ENCODE results near the gene G3BP1.
A peak's percentile ranks its signal among the peaks of the same experiment; 100 is the strongest.
"Not testable (repeated sequence)": the region's sequence is repeated elsewhere in the genome, so short reads cannot be mapped to it uniquely, and the experiment has no call there.

Gene G3BP1

DNA sequence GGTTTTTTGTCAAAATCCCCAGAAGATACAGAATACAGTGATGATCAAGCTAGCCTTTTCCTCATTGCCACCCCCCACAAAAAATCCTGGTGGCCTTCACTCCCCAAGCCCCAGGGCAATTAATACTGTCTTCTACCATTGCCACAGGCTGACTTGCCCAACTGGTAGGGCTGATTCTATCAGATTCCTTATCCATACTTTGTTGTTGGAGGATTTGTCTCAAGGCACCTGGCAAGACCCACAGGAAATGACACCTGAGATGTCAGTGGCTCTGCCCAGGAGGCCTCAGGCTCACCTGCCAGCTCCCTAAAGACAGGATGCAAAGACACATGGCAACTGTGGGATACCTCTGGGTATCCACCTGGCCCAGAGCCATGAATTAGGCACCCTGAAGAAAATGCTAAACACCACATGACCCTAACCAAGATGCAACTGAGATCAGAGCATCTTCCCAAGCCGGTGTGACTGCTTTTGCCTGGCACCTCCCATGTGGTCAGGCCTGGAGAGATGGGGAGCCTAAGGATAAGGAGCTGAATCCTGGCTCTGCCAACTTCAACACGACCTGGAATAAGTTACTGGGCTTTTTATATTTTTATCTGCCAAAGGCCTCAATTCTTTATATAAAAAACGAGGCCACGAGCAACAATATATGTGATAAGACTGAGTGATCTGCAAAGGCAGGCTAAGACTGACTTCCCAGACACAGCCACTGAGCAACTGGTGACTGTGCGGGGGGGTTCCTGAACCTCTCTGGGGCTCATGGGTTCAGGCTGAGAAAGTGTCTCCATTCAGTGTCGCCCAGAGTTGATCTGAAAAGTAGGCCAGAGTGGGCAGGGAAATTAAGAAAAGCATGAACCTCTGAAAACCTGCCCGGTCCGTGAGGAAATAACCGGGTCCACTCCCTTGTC lies 14.3 kb upstream of the G3BP1 start:
- no peak for DNase-seq

DNA sequence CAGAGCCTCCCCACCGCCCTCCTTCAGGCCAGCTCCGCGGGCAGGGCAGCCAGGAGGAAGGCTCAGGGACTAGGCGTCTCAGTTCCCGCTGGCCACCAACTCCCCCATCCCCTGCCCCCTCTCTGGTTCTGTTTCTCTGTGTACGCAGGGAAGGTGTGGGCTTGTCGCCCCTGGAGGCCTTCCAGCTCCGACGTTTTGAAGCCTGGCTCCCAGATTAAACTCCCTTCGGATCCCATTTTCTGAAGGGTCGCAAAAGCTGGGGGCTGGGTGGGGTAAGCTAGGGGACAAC lies 13.7 kb upstream of the G3BP1 start:
- DNase-seq: peak; percentile 44

DNA sequence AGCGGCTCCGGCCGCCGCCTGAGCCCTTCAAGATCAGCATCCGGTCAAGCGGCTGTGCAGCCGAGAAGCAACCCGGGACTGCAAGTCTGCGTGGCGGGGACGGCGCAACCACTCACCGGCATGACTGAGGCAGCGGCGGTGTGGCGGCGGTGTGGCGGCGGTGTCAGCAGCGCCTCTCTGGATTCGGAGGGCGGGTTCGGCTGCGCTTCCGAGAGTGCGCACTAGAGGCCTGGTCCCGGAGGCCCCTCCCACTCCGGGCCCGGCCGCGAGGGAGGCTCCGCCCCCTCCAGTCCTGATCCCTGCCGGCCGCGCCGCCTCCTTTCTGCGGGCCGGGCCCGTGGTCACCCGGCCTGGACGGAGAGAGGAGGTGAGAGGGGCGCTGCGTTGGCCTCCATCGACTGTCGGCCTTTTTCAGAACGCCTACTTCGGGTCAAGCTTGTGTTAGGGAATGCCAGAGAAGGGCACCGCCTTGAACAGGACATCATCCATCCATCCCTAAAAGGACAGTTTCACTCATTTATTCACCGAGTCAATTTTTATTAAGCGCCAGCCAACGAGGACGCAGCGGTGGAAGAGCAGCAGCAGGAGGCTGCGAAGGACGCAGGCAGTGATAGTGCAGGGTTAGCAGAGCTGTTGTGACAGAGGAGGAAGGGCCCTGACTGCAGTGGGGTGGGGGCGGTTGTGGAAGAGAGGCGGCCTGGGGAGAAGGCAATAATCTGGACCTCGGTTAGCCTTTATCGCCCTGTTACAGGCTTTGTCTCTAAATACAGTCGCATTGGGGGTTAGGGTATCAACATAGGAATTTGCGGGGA lies 13.1 kb upstream of the G3BP1 start, which contains the start of gene ATOX1:
Gene ATOX1 (minus strand): TSS at position 202 of the 812 bp plus-strand sequence. CDS start 80 bp downstream, at position 122.
- peak; percentile 95 for DNase-seq

DNA sequence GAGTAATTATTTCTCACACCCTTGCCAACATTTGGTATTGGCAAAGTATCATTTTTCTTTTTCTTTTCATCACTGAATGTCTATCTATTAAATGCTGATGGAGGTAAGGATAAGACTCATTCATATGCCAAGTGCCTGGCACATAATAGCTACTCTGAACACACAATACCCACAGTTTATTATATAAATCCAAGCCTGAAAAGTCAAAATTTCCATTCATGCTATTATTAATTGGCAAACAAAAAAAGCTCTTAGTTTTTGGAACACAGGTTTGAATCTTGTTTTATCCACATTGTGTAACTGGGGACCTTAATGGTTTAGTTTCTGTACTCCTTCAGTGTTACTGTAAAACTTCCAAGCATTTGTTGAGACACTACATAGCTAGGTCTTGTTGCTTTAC lies 7.0 kb upstream of the G3BP1 start:
- DNase-seq: no peak

DNA sequence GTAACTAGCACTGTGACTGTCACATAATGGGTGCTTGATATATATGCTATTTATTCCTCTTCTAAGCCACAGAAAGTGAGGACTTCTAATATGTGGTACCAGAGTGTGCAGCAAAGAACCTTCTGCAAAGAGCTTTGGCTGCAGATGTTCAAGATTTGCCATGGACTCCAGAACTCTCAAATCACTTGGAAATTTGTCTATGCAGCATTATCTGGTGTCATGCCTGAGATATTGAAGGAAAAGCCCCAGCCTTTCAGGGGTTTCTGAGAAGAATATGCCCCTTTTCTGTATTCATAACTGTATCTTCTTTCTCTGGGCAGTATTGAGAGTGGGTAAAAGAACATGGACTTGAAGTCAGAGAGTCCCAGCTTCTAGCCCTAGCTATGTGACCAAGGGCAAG lies 4.8 kb upstream of the G3BP1 start:
- no peak for DNase-seq

GRCh38 chr5:151770383-151771258 lies 1.1 kb upstream of the G3BP1 start:
- DNase-seq: peak; percentile 91

- DNase-seq: peak; percentile 63
Observed at GRCh38 chr5:151772029-151772845, 483 bp downstream of the G3BP1 start.

DNA sequence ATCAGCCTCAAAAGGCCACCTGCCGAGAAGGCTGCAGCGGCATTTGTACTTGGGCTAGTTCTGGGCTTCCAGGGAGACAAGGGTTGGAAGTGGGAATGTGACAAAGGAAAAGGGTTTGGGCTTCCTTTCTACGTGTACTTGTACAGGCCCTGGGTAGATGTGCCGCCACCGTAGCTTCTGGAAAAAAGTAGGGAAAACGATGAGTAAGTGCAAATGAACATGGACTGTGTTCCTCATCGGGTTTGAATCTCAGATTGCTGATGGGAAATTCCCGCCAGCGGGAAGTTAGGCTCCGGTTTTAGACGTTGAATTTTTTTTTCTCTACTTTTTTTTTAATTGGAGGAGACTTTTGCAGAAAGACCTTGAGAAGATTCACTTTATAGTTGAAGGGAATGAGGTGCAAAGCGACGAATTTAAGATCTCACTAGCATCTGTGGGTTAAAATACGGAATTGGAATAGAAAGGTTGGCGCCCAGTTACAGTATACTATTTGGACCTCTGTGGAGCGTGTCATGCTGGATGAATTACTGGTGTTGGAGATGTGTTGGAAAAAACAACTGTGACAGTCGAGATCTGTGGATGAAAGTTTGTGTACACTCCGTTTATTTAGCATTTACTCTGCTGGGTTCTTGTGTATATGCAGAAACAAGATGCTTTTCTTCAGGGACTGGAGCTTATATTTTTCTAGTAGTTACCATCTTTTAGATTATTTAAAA lies 1.2 kb downstream of the G3BP1 start:
- no peak for DNase-seq

DNA sequence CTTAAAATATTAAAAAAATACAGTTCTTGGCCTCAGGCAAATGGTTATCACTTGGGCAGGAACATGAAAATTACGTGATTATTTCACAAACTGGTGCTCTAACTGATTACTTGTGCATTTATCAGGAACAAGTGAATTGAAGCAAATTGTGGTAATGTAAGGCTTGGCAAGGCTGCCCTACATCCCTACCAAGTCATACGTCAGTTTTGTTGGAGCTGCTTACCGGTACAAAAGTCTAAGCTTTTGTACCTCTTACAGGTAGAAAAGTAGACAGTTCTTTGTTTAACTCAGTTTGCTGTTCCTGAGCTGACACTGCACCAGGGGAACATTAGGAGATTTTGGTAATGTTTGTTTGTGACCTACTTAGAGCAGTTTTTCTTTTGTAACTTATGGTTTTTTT lies 2.2 kb downstream of the G3BP1 start:
- no peak for DNase-seq

DNA sequence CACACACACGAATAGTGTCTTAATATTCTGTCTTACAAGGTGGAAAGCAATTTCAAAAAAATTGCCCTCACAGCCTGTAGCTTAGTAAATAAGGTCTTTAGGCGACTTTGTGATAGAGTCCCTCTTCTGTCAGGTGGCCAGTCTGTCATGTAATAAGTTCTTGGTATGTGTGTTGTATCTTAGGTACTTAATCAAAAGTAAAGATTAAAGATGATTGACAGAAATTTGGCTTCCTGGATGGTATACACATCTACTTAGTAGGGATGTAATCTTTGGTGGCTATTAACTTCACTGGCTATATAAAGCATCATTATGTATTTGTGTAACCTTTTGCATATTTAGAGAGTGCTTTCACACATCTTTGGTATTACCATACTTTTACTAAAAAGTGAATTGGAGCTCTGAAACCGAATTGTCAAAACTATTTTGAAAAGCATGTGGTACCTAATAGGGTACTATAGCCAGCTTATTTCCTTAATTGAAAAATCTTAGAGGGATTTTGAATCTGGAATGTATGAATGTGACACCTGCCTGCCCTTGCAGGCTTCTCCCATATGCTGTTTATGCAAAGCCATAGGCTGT lies 3.4 kb downstream of the G3BP1 start:
- no peak for DNase-seq

DNA sequence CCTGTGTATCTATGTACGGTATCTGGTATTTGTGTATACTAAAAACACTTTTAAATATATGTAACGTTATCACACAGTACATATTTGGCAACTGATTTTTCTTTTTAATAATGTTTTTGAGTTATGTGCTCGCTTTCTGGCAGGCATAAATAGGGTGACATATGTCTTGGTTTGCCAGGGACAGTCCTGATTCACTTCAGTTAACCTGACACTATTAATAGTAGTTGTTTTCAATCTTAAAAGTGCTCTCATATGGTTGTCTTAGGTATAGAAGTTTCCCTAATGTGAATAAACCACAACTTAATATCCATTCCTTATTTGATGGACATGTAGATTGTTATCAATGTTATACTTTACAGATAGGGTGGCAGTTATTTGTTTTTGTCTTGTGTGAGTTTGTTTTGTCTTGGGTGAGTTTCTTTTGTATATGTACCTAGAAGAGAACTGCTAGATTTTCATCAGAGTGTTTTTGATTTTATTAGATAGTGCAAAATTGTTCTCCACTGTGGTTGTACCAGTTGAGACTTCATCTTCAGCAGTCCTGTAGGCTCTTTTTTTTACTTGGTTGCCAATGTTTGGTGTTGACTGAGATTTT lies 7.9 kb downstream of the G3BP1 start:
- DNase-seq: no peak

GRCh38 chr5:151780348-151780747 lies 8.6 kb downstream of the G3BP1 start:
- DNase-seq: no peak

GRCh38 chr5:151781201-151781600 lies 9.4 kb downstream of the G3BP1 start:
- DNase-seq: no peak

DNA sequence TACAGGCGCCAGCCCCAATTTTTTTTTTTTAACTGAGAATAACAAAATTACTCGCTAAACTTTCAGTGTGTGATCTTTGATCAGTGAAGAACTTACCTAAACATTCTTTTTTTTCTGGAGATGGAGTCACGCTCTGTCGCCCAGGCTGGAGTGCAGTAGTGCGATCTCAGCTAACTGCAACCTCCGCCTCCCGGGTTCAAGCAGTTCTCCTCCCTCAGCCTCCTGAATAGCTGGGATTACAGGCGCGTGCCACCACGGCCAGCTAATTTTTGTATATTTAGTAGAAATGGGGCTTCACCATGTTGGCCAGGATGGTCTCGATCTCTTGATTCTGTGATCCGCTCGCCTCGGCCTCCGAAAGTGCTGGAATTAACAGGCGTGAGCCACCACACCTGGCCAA lies 11.9 kb downstream of the G3BP1 start:
- DNase-seq: not testable (repeated sequence)

DNA sequence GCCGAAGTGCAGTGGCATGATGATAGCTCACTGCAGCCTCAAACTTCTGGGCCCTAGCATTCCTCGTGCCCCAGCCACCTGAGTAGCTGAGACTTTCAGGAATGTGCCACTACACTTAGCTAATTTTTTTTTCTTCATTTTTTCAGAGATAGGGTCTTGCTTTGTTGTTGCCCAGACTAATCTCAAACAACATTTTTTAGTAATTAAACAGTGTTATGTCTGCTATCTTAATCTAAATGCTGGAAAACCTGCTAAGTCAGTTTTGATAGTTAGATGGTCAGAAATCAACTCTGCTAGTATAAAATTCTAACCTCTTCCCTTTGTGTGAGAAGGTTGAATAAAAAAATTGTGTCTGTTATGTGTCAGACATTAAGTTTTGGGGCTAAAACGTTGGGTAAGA lies 12.4 kb downstream of the G3BP1 start:
- no peak for DNase-seq

- no peak for DNase-seq
Observed at GRCh38 chr5:151786468-151786867, 14.7 kb downstream of the G3BP1 start.

DNA sequence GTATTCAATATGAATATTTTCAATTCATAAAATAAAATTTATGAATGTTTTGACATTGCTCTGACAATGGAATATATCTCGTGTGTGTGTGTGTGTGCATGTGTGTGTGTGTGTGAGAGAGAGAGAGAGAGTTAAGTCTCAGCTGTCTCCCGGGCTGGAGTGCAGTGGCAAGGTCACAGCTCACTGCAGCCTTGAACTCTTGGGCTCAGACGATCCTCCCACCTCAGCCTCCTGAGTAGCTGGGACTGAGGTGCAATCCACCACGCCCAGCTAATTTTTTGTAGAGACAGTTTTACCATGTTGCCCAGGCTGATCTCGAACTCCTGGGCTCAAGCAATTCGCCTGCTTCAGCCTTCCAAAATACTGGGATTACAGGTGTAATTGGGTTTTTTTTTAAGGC lies 16.1 kb downstream of the G3BP1 start:
- DNase-seq: no peak

GRCh38 chr5:151793358-151793757 lies 21.6 kb downstream of the G3BP1 start:
- no peak for DNase-seq

GRCh38 chr5:151795426-151795825 lies 23.7 kb downstream of the G3BP1 start:
- DNase-seq: no peak

GRCh38 chr5:151798674-151799073 lies 26.9 kb downstream of the G3BP1 start:
- no peak for DNase-seq

GRCh38 chr5:151799407-151799806 lies 27.7 kb downstream of the G3BP1 start:
- DNase-seq: no peak

All from right hindlimb (tissue), 1 donor.